GM23338 (cell line): ENCODE measurements around the gene SNAPC4. TPM values are rescaled to one million over a fixed set of nuclear protein-coding genes. Genes with fewer than 3 reads are reported as not detected.
A peak's percentile ranks its signal among the peaks of the same experiment; 100 is the strongest.

Experiments used
- ATAC-seq: fragments of 200-7000 bp; cut with Tn5 transposase; 3 replicates; pipeline ENCODE4 v1.9.1; 2020
- DNase-seq: peaks from one replicate; pipeline ENCODE4 v3.0.0-alpha.2; 2015; ENCODE audit warnings: low spot score
- H2AFZ ChIP-seq: fragments of 200-600 bp; sonication (generic); 2 replicates; pipeline ENCODE4 v1.8.0; 2016; ENCODE audit warnings: antibody characterized with exemption, mild to moderate bottlenecking, moderate library complexity
- H3F3A ChIP-seq: fragments of 200-600 bp; sonication (generic); replicated peaks from 2 replicates; pipeline ENCODE4 v1.8.0; 2017; ENCODE audit warnings: antibody characterized with exemption, mixed run types, low read depth
- H3K27ac ChIP-seq: fragments of 200-600 bp; sonication (generic); 2 replicates; pipeline ENCODE4 v1.6.1; 2016; ENCODE audit warnings: low read depth
- H3K27me3 ChIP-seq: fragments of 200-600 bp; sonication (generic); 2 replicates; pipeline ENCODE4 v1.8.0; 2016; ENCODE audit warnings: mild to moderate bottlenecking, mixed run types, moderate library complexity; ENCODE audit not compliant: insufficient read depth
- H3K36me3 ChIP-seq: fragments of 200-600 bp; sonication (generic); 2 replicates; pipeline ENCODE4 v1.8.0; 2016; ENCODE audit warnings: mild to moderate bottlenecking; ENCODE audit not compliant: insufficient read depth
- H3K4me1 ChIP-seq: fragments of 200-600 bp; sonication (generic); 2 replicates; pipeline ENCODE4 v1.8.0; 2016; ENCODE audit warnings: mild to moderate bottlenecking, moderate library complexity; ENCODE audit not compliant: insufficient read depth
- H3K4me2 ChIP-seq: fragments of 200-600 bp; sonication (generic); 2 replicates; pipeline ENCODE4 v1.7.1; 2017; ENCODE audit warnings: mixed run types
- H3K4me3 ChIP-seq: fragments of 200-600 bp; sonication (generic); 2 replicates; pipeline ENCODE4 v1.6.1; 2016; ENCODE audit warnings: mixed run types
- H3K79me2 ChIP-seq: fragments of 200-600 bp; sonication (generic); replicated peaks from 2 replicates; pipeline ENCODE4 v1.8.0; 2017; ENCODE audit warnings: mild to moderate bottlenecking; ENCODE audit not compliant: insufficient read depth
- H3K9me2 ChIP-seq: fragments of 200-600 bp; sonication (generic); 2 replicates; pipeline ENCODE4 v1.8.0; 2017; ENCODE audit not compliant: insufficient read depth
- H4K20me1 ChIP-seq: fragments of 200-600 bp; sonication (generic); replicated peaks from 2 replicates; pipeline ENCODE4 v1.8.0; 2017; ENCODE audit warnings: mild to moderate bottlenecking; ENCODE audit not compliant: insufficient read depth
- H3K27ac Mint-ChIP-seq: 2 replicates; pipeline ENCODE4 v1.8.0; 2020; ENCODE audit warnings: inconsistent platforms, mild to moderate bottlenecking, moderate library complexity, mixed read lengths
- H3K27me3 Mint-ChIP-seq: 3 replicates; pipeline ENCODE4 v1.8.0; 2022; ENCODE audit warnings: low read depth, mild to moderate bottlenecking, moderate library complexity, mixed read lengths, inconsistent platforms; ENCODE audit not compliant: insufficient read depth, poor library complexity
- H3K36me3 Mint-ChIP-seq: 3 replicates; pipeline ENCODE4 v1.8.0; 2021; ENCODE audit warnings: low read depth, mild to moderate bottlenecking, inconsistent platforms, moderate library complexity, mixed read lengths
- H3K4me1 Mint-ChIP-seq: 3 replicates; pipeline ENCODE4 v1.8.0; 2020; ENCODE audit warnings: mild to moderate bottlenecking, inconsistent platforms, mixed read lengths
- H3K4me3 Mint-ChIP-seq: 3 replicates; pipeline ENCODE4 v1.8.0; 2021; ENCODE audit warnings: moderate library complexity, mild to moderate bottlenecking, inconsistent platforms, mixed read lengths
- H3K9me3 Mint-ChIP-seq: 3 replicates; pipeline ENCODE4 v1.8.0; 2020; ENCODE audit warnings: moderate library complexity, mild to moderate bottlenecking, inconsistent platforms, mixed read lengths
- CREB1 ChIP-seq: fragments of 250-450 bp; sonication (Bioruptor Pico); IDR thresholded peaks from 2 replicates; pipeline ENCODE4 v1.5.0; 2020; ENCODE audit warnings: low read depth, mild to moderate bottlenecking, moderate library complexity
- EZH2phosphoT487 ChIP-seq: fragments of 200-600 bp; sonication (generic); IDR thresholded peaks from one replicate; pipeline ENCODE4 v1.8.1; 2018; ENCODE audit warnings: antibody characterized with exemption; ENCODE audit not compliant: unreplicated experiment
- POLR2AphosphoS5 ChIP-seq: IDR thresholded peaks from 2 replicates; pipeline ENCODE4 v1.6.1; 2016; ENCODE audit warnings: antibody characterized with exemption, low read depth
- STAT1 ChIP-seq: IDR thresholded peaks from one replicate; pipeline ENCODE4 v1.6.1; 2016; ENCODE audit warnings: antibody characterized with exemption; ENCODE audit not compliant: unreplicated experiment
- ZNF114 ChIP-seq: fragments of 250-450 bp; sonication (Bioruptor Pico); IDR thresholded peaks from 2 replicates; pipeline ENCODE4 v1.5.0; 2020; ENCODE audit warnings: mild to moderate bottlenecking, moderate library complexity
- polyA plus RNA-seq: library from polyadenylated mRNA; unstranded; fragments of >200 nt; fragmentation: Nextera tagmentation; extraction: Ambion mirVana; gene quantifications from 2 replicates; pipeline ENCODE4 v1.2.1, GENCODE V29; 2016
- total RNA-seq: library from RNA; depleted of rRNA; stranded (reverse); fragments of >200 nt; shearing (Covaris generic); gene quantifications from 2 replicates; pipeline ENCODE4 v1.2.3, GENCODE V29; 2014
- TF ChIP-seq, protein P1 (sequence below), 2 experiments: fragments of 200-600 bp in 1 of 2; sonication (generic) in 1 of 2; conservative IDR thresholded peaks; 2 replicates each; pipeline versions ENCODE4 v1.5.1 to v1.6.1; 2016 to 2017; ENCODE audit warnings: antibody characterized with exemption in 2 of 2, low read depth in 2 of 2, mild to moderate bottlenecking in 2 of 2, moderate library complexity in 1 of 2
- TF ChIP-seq, protein P2 (sequence below): fragments of 250-450 bp; sonication (Bioruptor Pico); IDR thresholded peaks from 2 replicates; pipeline ENCODE4 v1.5.0; 2020; ENCODE audit warnings: mild to moderate bottlenecking, moderate library complexity
- TF ChIP-seq, protein P3 (sequence below): IDR thresholded peaks from one replicate; pipeline ENCODE4 v1.6.1; 2018; ENCODE audit warnings: antibody characterized with exemption; ENCODE audit not compliant: unreplicated experiment
- TF ChIP-seq, protein P4 (sequence below): IDR thresholded peaks from 2 replicates; pipeline ENCODE4 v1.6.1; 2016; ENCODE audit warnings: antibody characterized with exemption

Gene SNAPC4
- total and polyA plus RNA-seq, 2 experiments from 2014 or later, result 8.8 to 22.7 TPM

DNA sequence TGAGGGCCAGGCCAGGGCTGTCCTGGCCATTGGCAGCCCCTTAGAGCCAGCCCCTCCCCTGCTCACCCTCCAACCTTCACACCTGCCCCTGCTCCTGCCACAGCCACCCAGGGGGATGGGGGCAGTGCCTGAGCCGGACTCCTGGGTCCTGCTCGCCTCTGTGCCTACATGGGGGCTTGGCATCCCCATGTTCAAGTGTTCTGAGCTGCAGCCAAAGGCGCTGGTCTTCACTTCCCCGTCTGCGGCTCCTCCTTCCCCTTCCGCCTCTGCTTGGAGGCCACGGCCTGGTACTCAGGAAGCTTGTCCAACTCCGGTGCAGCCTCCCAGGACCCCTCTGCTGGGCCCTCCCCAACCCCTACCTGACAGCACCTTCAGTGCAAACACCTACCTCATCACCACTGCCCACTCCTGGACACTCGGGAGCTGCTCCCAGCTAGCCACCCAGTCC lies 34.2 kb downstream of the SNAPC4 start (continued):
- TF ChIP-seq, protein P1, sequence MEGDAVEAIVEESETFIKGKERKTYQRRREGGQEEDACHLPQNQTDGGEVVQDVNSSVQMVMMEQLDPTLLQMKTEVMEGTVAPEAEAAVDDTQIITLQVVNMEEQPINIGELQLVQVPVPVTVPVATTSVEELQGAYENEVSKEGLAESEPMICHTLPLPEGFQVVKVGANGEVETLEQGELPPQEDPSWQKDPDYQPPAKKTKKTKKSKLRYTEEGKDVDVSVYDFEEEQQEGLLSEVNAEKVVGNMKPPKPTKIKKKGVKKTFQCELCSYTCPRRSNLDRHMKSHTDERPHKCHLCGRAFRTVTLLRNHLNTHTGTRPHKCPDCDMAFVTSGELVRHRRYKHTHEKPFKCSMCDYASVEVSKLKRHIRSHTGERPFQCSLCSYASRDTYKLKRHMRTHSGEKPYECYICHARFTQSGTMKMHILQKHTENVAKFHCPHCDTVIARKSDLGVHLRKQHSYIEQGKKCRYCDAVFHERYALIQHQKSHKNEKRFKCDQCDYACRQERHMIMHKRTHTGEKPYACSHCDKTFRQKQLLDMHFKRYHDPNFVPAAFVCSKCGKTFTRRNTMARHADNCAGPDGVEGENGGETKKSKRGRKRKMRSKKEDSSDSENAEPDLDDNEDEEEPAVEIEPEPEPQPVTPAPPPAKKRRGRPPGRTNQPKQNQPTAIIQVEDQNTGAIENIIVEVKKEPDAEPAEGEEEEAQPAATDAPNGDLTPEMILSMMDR (conservative IDR thresholded peaks at IDR 0.05; ENCODE audit: low read depth in 2 of 2), result no peak

DNA sequence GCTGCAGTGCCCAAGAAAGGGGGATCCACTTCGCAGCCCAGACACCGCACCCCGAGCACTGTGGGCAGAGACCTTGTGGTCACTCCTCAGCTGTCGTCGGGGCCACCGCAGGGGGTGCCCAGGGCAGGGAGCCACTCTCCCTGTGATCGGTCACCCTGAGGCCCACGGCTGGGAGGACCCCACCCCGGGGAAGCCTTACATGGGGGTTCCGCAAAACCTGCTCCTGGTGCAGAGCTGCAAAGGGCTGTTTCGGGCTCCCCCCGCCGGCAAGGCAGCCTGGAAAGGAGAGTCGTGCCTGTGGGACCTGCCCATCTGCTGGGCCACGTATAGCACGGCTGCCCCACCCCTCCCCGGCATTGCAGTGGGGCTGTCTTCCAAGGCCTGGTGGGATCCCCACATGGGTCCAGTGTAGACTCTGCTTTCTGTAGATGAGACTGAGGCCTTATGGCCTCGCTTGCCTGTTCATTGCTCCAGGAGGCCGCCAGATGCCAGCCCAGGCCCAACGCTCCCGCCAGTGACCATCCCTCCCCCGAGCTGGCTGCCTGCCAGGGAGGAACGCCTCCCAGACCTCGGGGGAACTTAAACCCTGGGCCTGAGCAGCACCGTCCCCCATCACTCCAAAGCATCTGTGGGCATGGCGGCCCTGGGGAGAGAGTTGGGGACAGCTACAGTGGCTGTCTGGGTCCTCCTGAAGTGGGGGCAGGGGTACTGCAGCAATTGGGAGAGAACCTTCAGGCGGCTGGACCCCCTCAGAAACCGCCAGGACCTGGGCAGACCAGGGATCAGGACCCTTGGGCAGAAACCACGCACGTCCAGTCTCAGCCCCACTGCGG lies 34.8 kb downstream of the SNAPC4 start:
- Mint-ChIP-seq H3K9me3 (no peaks in the 10 kb centered on the region), H3K4me3 (peak overlapping the region; percentile 69; the same call in 2 of the 3 replicates), H3K36me3 (no peaks in the 10 kb centered on the region), H3K27me3 (peaks cover 20% of the 10 kb centered on the region), H3K27ac (no peak overlapping the region), H3K4me1 (peaks cover 9% of the 10 kb centered on the region; the same call in 1 of the 3 replicates)
- DNase-seq (no peak), ATAC-seq (0 out of 3 replicates have a peak, but pooled peaks have one; percentile 0)
- no peaks in the 10 kb centered on the region for H4K20me1 ChIP-seq
- no peaks in the 10 kb centered on the region; the same call in 1 of the 2 replicates for H3K4me1 ChIP-seq
- no peak overlapping the region for H3K4me3 ChIP-seq
- H3K4me2 ChIP-seq, result no peak overlapping the region
- no peaks in the 10 kb centered on the region for H3F3A ChIP-seq
- H3K79me2 ChIP-seq, result no peaks in the 10 kb centered on the region
- no peaks in the 10 kb centered on the region for H3K9me2 ChIP-seq
- H3K36me3 ChIP-seq, result no peaks in the 10 kb centered on the region
- H3K27me3 ChIP-seq, result no peaks in the 10 kb centered on the region
- no peak overlapping the region for H3K27ac ChIP-seq
- H2AFZ ChIP-seq, result no peak overlapping the region
- TF ChIP-seq ZNF114 (CRISPR knock-in tag), result no peak
- TF ChIP-seq EZH2phosphoT487, result no peak
- TF ChIP-seq, protein P2, sequence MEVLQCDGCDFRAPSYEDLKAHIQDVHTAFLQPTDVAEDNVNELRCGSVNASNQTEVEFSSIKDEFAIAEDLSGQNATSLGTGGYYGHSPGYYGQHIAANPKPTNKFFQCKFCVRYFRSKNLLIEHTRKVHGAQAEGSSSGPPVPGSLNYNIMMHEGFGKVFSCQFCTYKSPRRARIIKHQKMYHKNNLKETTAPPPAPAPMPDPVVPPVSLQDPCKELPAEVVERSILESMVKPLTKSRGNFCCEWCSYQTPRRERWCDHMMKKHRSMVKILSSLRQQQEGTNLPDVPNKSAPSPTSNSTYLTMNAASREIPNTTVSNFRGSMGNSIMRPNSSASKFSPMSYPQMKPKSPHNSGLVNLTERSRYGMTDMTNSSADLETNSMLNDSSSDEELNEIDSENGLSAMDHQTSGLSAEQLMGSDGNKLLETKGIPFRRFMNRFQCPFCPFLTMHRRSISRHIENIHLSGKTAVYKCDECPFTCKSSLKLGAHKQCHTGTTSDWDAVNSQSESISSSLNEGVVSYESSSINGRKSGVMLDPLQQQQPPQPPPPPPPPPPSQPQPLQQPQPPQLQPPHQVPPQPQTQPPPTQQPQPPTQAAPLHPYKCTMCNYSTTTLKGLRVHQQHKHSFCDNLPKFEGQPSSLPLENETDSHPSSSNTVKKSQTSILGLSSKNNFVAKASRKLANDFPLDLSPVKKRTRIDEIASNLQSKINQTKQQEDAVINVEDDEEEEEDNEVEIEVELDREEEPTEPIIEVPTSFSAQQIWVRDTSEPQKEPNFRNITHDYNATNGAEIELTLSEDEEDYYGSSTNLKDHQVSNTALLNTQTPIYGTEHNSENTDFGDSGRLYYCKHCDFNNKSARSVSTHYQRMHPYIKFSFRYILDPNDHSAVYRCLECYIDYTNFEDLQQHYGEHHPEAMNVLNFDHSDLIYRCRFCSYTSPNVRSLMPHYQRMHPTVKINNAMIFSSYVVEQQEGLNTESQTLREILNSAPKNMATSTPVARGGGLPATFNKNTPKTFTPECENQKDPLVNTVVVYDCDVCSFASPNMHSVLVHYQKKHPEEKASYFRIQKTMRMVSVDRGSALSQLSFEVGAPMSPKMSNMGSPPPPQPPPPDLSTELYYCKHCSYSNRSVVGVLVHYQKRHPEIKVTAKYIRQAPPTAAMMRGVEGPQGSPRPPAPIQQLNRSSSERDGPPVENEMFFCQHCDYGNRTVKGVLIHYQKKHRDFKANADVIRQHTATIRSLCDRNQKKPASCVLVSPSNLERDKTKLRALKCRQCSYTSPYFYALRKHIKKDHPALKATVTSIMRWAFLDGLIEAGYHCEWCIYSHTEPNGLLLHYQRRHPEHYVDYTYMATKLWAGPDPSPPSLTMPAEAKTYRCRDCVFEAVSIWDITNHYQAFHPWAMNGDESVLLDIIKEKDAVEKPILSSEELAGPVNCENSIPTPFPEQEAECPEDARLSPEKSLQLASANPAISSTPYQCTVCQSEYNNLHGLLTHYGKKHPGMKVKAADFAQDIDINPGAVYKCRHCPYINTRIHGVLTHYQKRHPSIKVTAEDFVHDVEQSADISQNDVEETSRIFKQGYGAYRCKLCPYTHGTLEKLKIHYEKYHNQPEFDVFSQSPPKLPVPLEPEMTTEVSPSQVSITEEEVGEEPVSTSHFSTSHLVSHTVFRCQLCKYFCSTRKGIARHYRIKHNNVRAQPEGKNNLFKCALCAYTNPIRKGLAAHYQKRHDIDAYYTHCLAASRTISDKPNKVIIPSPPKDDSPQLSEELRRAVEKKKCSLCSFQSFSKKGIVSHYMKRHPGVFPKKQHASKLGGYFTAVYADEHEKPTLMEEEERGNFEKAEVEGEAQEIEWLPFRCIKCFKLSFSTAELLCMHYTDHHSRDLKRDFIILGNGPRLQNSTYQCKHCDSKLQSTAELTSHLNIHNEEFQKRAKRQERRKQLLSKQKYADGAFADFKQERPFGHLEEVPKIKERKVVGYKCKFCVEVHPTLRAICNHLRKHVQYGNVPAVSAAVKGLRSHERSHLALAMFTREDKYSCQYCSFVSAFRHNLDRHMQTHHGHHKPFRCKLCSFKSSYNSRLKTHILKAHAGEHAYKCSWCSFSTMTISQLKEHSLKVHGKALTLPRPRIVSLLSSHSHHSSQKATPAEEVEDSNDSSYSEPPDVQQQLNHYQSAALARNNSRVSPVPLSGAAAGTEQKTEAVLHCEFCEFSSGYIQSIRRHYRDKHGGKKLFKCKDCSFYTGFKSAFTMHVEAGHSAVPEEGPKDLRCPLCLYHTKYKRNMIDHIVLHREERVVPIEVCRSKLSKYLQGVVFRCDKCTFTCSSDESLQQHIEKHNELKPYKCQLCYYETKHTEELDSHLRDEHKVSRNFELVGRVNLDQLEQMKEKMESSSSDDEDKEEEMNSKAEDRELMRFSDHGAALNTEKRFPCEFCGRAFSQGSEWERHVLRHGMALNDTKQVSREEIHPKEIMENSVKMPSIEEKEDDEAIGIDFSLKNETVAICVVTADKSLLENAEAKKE, result no peak
- TF ChIP-seq, protein P3, sequence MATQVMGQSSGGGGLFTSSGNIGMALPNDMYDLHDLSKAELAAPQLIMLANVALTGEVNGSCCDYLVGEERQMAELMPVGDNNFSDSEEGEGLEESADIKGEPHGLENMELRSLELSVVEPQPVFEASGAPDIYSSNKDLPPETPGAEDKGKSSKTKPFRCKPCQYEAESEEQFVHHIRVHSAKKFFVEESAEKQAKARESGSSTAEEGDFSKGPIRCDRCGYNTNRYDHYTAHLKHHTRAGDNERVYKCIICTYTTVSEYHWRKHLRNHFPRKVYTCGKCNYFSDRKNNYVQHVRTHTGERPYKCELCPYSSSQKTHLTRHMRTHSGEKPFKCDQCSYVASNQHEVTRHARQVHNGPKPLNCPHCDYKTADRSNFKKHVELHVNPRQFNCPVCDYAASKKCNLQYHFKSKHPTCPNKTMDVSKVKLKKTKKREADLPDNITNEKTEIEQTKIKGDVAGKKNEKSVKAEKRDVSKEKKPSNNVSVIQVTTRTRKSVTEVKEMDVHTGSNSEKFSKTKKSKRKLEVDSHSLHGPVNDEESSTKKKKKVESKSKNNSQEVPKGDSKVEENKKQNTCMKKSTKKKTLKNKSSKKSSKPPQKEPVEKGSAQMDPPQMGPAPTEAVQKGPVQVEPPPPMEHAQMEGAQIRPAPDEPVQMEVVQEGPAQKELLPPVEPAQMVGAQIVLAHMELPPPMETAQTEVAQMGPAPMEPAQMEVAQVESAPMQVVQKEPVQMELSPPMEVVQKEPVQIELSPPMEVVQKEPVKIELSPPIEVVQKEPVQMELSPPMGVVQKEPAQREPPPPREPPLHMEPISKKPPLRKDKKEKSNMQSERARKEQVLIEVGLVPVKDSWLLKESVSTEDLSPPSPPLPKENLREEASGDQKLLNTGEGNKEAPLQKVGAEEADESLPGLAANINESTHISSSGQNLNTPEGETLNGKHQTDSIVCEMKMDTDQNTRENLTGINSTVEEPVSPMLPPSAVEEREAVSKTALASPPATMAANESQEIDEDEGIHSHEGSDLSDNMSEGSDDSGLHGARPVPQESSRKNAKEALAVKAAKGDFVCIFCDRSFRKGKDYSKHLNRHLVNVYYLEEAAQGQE, result no peak
- TF ChIP-seq, protein P4, sequence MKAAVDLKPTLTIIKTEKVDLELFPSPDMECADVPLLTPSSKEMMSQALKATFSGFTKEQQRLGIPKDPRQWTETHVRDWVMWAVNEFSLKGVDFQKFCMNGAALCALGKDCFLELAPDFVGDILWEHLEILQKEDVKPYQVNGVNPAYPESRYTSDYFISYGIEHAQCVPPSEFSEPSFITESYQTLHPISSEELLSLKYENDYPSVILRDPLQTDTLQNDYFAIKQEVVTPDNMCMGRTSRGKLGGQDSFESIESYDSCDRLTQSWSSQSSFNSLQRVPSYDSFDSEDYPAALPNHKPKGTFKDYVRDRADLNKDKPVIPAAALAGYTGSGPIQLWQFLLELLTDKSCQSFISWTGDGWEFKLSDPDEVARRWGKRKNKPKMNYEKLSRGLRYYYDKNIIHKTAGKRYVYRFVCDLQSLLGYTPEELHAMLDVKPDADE, result no peak
- TF ChIP-seq POLR2AphosphoS5, result no peak
- no peak for TF ChIP-seq CREB1 (CRISPR knock-in tag)
- TF ChIP-seq STAT1, result no peak
